Stimulated activated CD4-positive, alpha-beta T cell treated with anti-CD3 and anti-CD28 coated beads, TNF-alpha, amount 100 ng/mL, for 24 hours (primary cell): ENCODE measurements around the gene ADGRG1.

Experiments used
- DNase-seq, 3 experiments: peaks; one replicate each; pipeline ENCODE4 v3.0.0-alpha.2; 2020; ENCODE audit warnings: low read depth in 3 of 3

The ADGRG1 gene

GRCh38 chr16:57648581-57649442 is 20.4 kb downstream of the ADGRG1 start:
- DNase-seq = peak; percentile 70 to 85 (median 78)

- no peak for DNase-seq
These were observed 21.0 kb downstream of the ADGRG1 start for GRCh38 chr16:57649443-57649751.

DNA sequence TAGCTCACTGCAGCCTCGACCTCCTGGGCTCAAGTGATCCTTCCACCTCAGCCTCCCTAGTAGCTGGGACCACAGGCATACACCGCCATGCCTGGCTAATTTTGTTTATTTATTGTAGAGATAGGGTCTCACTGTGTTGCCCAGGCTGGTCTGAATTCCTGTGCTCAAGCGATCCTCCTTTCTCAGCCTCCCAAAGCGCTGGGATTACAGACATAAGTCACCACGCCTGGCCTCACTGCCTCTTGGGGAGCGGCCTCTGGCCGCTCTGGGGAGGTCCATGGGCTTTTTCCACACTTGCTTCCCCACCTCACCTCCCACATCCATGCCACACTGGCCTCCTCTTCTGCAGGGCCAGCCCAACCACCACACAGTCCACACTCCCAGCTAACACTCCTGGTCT is 21.4 kb downstream of the ADGRG1 start:
- no peak for DNase-seq

GRCh38 chr16:57651344-57652333 is 23.2 kb downstream of the ADGRG1 start:
- no peak for DNase-seq

- no peak for DNase-seq
These were observed 24.5 kb downstream of the ADGRG1 start for GRCh38 chr16:57652695-57653471.

- no peak for DNase-seq
These were observed 25.5 kb downstream of the ADGRG1 start for GRCh38 chr16:57653936-57654335.

GRCh38 chr16:57656342-57656955 is 28.0 kb downstream of the ADGRG1 start:
- DNase-seq = no peak

- no peak for DNase-seq
These were observed 28.8 kb downstream of the ADGRG1 start for GRCh38 chr16:57657228-57657627.

DNA sequence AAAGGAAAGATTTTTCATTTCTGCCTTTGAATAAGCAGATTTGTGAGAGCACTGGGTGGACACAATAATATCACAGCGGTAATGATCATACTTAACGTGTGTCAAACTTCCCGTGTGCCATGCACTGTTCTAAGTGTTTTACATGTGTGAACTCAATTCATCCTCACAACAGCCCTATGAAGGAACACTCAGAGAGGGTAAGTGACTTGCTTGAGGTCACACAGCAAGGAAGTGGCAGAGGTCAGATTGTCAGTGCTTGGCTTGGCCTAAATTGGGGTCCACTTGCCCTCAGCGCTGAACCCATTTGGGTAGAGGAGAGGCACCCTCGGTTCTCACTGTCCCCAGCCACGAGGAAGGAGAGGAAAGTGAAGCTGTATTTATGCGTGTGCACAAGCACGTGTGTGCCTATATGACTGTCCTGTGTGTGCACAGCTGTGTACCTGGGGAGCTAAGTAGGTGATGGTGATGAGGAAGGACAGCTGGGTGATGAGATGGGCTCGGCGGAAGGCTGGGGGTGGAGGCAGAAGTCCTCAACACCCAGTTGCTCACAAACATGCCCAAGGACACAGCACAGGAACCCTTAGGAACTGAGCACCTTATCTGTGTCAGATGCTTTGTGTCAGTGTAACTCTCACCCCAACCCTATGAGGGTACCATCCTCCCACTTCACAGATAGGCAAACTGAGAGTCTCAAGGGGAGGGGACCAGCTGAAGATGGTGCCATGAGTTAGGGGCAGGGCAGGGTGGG is 29.9 kb downstream of the ADGRG1 start:
- no peak for DNase-seq

- DNase-seq = no peak
These were observed 30.6 kb downstream of the ADGRG1 start for GRCh38 chr16:57658878-57659674.

DNA sequence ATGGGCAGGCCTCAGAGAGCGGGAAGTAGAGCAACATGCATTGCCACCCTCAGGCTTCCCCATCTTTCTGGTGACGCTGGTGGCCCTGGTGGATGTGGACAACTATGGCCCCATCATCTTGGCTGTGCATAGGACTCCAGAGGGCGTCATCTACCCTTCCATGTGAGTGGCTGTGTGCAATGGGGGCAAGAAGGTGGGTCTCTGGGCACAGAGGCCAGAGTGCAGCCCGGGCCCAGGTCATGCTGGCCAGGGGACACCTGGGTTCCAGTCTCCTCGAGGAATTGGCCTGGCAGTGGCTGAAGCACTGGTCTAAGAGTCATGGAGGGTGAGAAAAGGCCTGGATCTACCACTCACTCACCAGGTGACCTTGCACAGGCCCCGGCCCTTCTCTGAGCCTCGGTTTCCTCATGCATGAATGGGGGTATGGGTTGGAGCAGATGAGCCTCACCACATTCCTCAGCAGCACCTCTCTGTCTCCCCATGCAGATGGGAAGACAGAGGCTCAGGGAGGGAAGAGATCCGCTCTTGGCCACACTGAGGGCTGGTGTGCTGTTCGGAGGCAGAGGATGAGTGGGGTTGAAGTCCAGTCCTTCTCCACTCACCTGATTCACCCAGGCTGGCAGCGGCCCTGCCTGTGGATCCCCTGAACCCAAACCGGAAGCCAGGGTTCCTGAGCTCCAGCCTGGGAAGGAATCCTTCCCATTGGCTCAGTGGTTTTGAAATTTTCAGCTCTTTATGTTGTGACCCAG is 32.5 kb downstream of the ADGRG1 start:
- no peak for DNase-seq

DNA sequence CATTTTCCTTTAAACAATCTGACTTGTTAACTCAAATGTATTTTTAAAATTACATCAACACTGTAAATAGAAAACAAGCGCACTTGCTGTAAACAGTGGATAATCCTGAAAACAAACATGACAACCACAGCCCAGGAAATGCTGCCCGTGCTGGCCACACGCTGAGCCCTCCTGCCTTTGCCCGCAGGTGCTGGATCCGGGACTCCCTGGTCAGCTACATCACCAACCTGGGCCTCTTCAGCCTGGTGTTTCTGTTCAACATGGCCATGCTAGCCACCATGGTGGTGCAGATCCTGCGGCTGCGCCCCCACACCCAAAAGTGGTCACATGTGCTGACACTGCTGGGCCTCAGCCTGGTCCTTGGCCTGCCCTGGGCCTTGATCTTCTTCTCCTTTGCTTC is 33.1 kb downstream of the ADGRG1 start:
- no peak for DNase-seq

- no peak for DNase-seq
These were observed 33.8 kb downstream of the ADGRG1 start for GRCh38 chr16:57661936-57662906.

DNA sequence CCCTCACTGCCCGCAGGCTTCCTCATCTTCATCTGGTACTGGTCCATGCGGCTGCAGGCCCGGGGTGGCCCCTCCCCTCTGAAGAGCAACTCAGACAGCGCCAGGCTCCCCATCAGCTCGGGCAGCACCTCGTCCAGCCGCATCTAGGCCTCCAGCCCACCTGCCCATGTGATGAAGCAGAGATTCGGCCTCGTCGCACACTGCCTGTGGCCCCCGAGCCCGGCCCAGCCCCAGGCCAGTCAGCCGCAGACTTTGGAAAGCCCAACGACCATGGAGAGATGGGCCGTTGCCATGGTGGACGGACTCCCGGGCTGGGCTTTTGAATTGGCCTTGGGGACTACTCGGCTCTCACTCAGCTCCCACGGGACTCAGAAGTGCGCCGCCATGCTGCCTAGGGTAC is 35.0 kb downstream of the ADGRG1 start:
- DNase-seq = no peak

GRCh38 chr16:57663917-57664661 is 35.7 kb downstream of the ADGRG1 start:
- no peak for DNase-seq

DNA sequence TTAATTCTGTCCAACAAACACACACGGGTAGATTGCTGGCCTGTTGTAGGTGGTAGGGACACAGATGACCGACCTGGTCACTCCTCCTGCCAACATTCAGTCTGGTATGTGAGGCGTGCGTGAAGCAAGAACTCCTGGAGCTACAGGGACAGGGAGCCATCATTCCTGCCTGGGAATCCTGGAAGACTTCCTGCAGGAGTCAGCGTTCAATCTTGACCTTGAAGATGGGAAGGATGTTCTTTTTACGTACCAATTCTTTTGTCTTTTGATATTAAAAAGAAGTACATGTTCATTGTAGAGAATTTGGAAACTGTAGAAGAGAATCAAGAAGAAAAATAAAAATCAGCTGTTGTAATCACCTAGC is 36.2 kb downstream of the ADGRG1 start:
- DNase-seq = no peak

DNA sequence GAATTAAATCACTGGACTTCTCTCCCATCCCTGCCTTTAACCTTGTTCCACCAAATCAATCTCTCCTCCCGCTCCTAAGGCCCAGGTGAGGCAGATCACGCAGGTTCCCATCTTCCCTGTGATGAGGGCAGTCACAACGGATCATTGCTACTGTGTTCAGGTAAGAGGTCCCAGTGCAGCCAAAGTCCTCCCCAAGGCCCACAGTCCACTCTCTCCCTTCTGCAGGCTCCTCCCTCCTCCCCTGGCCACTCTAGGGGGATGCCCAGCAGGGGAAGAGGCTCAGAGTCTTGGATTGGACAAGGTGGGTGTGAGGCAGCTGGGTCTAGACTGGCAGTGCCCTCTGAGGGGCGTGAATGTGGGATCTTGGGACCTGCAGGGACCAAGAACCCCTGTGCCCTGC is 37.1 kb downstream of the ADGRG1 start:
- DNase-seq = no peak
